Liver (tissue), 3 donors: ENCODE data around the gene LAMA2.

Experiments
- EGR1 ChIP-seq, 2 donors: IDR thresholded peaks; 2 replicates each; pipeline ENCODE4 v1.6.1; 2016 to 2018; ENCODE audit warnings: antibody characterized with exemption in 2 of 2, low read depth in 2 of 2
- SP1 ChIP-seq: IDR thresholded peaks from 2 replicates; pipeline ENCODE4 v1.6.1; 2018; ENCODE audit warnings: antibody characterized with exemption, mild to moderate bottlenecking
- YY1 ChIP-seq: IDR thresholded peaks from 2 replicates; pipeline ENCODE4 v1.6.1; 2016; ENCODE audit warnings: antibody characterized with exemption, mild to moderate bottlenecking
- TF ChIP-seq, protein P1 (sequence below): IDR thresholded peaks from 2 replicates; pipeline ENCODE4 v1.6.1; 2016; ENCODE audit warnings: antibody characterized with exemption
- TF ChIP-seq, protein P2 (sequence below): fragments of 150-350 bp; IDR thresholded peaks from 2 replicates; pipeline ENCODE4 v1.5.1; 2017; ENCODE audit warnings: improper control_type of control experiment, low read depth, low read length; ENCODE audit not compliant: missing input control
- donor health status: healthy.
- donor health status: healthy.

DNA sequence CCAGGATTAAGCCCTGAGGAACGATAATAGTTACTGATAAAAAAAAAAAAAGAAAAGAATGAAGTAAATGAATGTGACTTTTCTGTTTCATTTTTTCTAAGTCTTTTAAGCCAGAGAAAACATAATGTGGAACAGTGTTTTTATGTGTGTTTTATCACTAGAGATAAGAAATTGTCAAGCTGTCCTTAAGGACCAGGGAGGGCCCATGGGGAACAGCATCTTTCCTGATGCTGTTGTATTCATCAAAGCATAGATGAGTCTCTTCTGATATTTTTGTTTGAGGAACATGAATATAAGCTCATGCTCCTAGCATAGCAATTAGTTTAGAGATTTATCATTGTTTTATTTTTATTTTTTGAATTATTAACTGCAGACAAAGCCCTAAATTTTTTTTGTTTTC, 150.2 kb downstream of the LAMA2 start:
- TF ChIP-seq, protein P1, sequence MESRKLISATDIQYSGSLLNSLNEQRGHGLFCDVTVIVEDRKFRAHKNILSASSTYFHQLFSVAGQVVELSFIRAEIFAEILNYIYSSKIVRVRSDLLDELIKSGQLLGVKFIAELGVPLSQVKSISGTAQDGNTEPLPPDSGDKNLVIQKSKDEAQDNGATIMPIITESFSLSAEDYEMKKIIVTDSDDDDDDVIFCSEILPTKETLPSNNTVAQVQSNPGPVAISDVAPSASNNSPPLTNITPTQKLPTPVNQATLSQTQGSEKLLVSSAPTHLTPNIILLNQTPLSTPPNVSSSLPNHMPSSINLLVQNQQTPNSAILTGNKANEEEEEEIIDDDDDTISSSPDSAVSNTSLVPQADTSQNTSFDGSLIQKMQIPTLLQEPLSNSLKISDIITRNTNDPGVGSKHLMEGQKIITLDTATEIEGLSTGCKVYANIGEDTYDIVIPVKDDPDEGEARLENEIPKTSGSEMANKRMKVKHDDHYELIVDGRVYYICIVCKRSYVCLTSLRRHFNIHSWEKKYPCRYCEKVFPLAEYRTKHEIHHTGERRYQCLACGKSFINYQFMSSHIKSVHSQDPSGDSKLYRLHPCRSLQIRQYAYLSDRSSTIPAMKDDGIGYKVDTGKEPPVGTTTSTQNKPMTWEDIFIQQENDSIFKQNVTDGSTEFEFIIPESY = no peak
- TF ChIP-seq, protein P2, sequence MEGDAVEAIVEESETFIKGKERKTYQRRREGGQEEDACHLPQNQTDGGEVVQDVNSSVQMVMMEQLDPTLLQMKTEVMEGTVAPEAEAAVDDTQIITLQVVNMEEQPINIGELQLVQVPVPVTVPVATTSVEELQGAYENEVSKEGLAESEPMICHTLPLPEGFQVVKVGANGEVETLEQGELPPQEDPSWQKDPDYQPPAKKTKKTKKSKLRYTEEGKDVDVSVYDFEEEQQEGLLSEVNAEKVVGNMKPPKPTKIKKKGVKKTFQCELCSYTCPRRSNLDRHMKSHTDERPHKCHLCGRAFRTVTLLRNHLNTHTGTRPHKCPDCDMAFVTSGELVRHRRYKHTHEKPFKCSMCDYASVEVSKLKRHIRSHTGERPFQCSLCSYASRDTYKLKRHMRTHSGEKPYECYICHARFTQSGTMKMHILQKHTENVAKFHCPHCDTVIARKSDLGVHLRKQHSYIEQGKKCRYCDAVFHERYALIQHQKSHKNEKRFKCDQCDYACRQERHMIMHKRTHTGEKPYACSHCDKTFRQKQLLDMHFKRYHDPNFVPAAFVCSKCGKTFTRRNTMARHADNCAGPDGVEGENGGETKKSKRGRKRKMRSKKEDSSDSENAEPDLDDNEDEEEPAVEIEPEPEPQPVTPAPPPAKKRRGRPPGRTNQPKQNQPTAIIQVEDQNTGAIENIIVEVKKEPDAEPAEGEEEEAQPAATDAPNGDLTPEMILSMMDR = no peak
- TF ChIP-seq SP1 = no peak
- TF ChIP-seq YY1 = no peak
- TF ChIP-seq EGR1 (IDR thresholded peaks at IDR 0.05; ENCODE audit: low read depth in 2 of 2) = no peak
